Neural progenitor cell (in vitro differentiated cells): ENCODE results near the gene TSPAN18.

Experiments
- CTCF ChIP-seq: fragments of 200-600 bp; sonication (generic); IDR thresholded peaks from 2 replicates; pipeline ENCODE4 v1.5.1; 2017; ENCODE audit warnings: antibody characterized with exemption, mild to moderate bottlenecking
- EZH2phosphoT487 ChIP-seq: fragments of 200-600 bp; sonication (generic); IDR thresholded peaks from 2 replicates; pipeline ENCODE4 v1.6.1; 2017; ENCODE audit warnings: antibody characterized with exemption

GRCh38 chr11:44947114-44947513 is 220.4 kb downstream of the TSPAN18 start:
- TF ChIP-seq CTCF (no peak), EZH2phosphoT487 (no peak)
